NCI-H1694 (cell line): Measurements from ENCODE around the gene TMED4.
"Not testable (repeated sequence)": the region's sequence is repeated elsewhere in the genome, so short reads cannot be mapped to it uniquely, and the experiment has no call there.

Source experiments
- DNase-seq: peaks from one replicate; lab custom pipeline; 2025; lab: John Stamatoyannopoulos, UW

The TMED4 gene

GRCh38 chr7:44607141-44608068, 25.4 kb upstream of the TMED4 start:
- DNase-seq: no peak

GRCh38 chr7:44606341-44607140, 24.5 kb upstream of the TMED4 start, which contains the start of gene OGDH:
OGDH (plus strand) TSS chr7:44606627; CDS start chr7:44624344, 17,717 bp downstream.
- peak; percentile 98 for DNase-seq

GRCh38 chr7:44604941-44605340, 22.9 kb upstream of the TMED4 start:
- no peak for DNase-seq

- no peak for DNase-seq
Observed at GRCh38 chr7:44603193-44603592, 21.2 kb upstream of the TMED4 start.

GRCh38 chr7:44602576-44602910, 20.5 kb upstream of the TMED4 start:
- DNase-seq: no peak

- no peak for DNase-seq
Observed at GRCh38 chr7:44599222-44599621, 17.2 kb upstream of the TMED4 start.

GRCh38 chr7:44597181-44597580, 15.2 kb upstream of the TMED4 start:
- DNase-seq: not testable (repeated sequence)

GRCh38 chr7:44595934-44596635, 14.1 kb upstream of the TMED4 start:
- DNase-seq: no peak

- no peak for DNase-seq
Observed at GRCh38 chr7:44590910-44591309, 8.9 kb upstream of the TMED4 start.

- DNase-seq: peak; percentile 56
Observed at GRCh38 chr7:44587843-44588711, 6.0 kb upstream of the TMED4 start.

- DNase-seq: no peak
Observed at GRCh38 chr7:44583146-44583865, 1.3 kb upstream of the TMED4 start.

GRCh38 chr7:44580945-44581878, 819 bp downstream of the TMED4 start:
- no peak for DNase-seq

GRCh38 chr7:44576228-44576627, 5.8 kb downstream of the TMED4 start:
- no peak for DNase-seq

- DNase-seq: no peak
Observed at GRCh38 chr7:44575054-44575453, 7.0 kb downstream of the TMED4 start.

- DNase-seq: no peak
Observed at GRCh38 chr7:44574287-44574872, 7.7 kb downstream of the TMED4 start.

GRCh38 chr7:44573464-44574286, 8.4 kb downstream of the TMED4 start, which contains the start of gene DDX56:
DDX56 (minus strand) TSS chr7:44573908; CDS start chr7:44573895, 13 bp downstream.
- DNase-seq: peak; percentile 92

- no peak for DNase-seq
Observed at GRCh38 chr7:44572771-44573170, 9.3 kb downstream of the TMED4 start.

GRCh38 chr7:44569959-44570358, 12.1 kb downstream of the TMED4 start:
- no peak for DNase-seq
